HG03280 (cell line): ENCODE data around the gene CTNND2.
"Not testable (repeated sequence)": the region's sequence is repeated elsewhere in the genome, so short reads cannot be mapped to it uniquely, and the experiment has no call there.

Experiments
- ATAC-seq: cut with Tn5 transposase; IDR thresholded peaks from one replicate; pipeline ENCODE4 v1.9.1; 2021; ENCODE audit warnings: mild to moderate bottlenecking, moderate library complexity; ENCODE audit not compliant: unreplicated experiment

The CTNND2 gene

GRCh38 chr5:11334404-11334803 is 569.8 kb downstream of the CTNND2 start:
- ATAC-seq: no peak

DNA sequence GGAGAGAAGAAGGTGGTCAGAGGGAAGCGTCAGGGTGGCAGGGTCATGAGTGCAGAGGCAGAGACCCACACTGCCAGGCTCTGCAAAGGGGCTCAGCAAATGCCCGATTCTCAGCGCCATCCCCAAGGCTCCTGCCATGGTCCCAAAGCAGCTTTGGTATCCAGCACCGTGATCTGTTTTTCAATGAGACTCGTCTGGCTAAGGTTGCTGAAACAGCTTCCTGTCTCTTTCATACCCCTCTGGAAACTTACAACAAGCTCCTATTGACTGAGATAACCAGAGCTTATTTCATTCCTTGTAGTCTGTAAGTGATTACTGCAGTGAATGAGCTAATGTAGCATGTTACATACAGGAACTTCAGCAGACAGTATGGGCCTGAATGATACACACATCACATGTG is 574.6 kb downstream of the CTNND2 start:
- no peak for ATAC-seq

- no peak for ATAC-seq
These were observed 579.5 kb downstream of the CTNND2 start for GRCh38 chr5:11324521-11325289.

- no peak for ATAC-seq
These were observed 580.5 kb downstream of the CTNND2 start for GRCh38 chr5:11323761-11324160.

GRCh38 chr5:11322133-11322532 is 582.1 kb downstream of the CTNND2 start:
- ATAC-seq: no peak

- ATAC-seq: no peak
These were observed 584.2 kb downstream of the CTNND2 start for GRCh38 chr5:11319836-11320580.

- ATAC-seq: not testable (repeated sequence)
These were observed 590.6 kb downstream of the CTNND2 start for GRCh38 chr5:11313694-11314093.

DNA sequence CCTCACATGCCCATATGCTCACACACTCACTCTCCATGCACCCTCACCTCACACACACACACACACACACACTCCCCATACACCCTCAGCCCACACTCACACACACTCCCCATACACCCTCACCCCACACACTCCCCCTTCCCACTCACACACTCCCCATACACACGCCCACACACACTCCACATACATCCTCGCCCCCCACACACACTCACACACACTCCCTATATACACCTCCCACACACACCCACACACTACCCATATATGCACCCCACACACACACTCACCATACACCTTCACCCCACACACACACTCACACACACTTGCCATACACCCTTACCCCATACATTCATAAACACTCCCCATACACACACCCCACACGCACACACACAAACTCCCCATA is 592.5 kb downstream of the CTNND2 start:
- ATAC-seq: no peak

GRCh38 chr5:11311272-11311671 is 593.0 kb downstream of the CTNND2 start:
- no peak for ATAC-seq

DNA sequence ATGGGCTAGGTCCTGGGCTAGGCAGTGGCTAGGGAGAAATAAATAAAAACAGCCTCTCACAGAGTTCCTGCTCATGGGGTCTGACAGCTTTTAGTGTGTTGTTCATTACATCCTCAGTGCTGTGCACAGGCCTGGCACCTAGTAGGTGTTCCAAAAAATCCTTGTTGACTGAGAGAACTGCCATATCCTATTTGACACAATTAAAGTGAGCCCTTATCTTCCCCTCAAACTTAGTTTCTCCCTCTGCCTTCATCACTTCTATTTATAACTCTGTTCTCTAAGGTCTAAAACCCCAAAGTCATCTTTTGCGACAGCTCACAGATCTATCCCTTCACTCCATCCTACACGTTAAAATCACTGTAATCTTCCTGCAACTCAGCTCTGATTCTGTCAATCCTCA is 594.1 kb downstream of the CTNND2 start:
- no peak for ATAC-seq

DNA sequence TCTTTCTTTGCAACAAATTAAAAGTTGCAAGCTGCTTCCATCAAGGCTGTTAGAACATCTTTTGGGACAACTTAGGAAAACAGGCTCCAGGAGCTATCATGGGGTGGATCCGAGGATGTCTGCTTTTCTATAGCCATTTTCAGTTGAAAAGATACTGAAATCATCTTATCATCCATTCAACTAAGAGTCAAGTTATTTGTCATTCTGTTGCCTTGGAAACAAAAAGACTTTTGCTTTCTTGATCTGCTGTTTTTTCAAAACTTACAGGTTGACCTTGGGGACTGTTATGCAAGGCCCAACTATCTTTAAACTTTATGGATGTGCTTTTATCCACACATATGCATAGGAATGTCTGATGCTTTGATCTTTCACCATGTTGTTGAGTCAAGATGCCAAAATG is 597.9 kb downstream of the CTNND2 start:
- ATAC-seq: no peak

DNA sequence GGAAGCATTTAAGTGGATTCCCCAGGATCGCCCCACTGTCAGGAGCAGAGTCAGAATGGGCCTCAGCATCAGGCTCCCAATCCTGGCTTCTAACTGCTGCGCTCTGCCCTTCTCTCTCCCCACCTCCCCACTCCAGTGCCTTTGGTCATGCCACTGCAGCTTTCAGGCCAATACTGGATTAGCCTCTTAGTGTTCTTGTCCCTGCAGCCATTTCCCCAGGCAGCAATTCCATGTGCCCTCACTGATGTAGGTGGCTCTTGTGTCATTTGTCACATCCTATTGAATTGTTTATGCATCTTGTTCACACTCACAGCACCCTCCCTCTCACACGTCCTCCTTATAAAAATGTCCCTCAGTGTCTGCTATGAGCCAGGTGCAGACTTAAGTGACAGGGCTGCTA is 599.0 kb downstream of the CTNND2 start:
- ATAC-seq: no peak

GRCh38 chr5:11304641-11305040 is 599.6 kb downstream of the CTNND2 start:
- ATAC-seq: no peak

DNA sequence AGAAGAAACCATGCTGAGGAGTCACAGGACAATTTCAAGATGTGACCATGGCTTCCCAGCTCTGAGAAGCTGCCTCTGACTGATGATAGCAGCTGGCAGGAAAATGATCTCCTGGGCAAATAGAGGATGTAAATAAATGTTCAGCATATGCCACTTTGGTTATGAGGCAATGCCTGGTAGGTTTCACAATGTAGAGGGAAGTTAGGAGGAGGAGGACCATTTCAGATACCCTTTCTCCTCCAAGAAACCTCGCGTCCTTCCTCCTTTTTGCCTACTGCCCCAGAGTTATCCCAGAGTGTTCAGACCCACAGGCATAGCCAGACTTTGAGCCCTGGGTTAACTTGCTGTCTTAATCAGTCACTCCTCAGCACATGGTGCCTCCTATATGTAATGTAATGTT is 601.6 kb downstream of the CTNND2 start:
- ATAC-seq: no peak

DNA sequence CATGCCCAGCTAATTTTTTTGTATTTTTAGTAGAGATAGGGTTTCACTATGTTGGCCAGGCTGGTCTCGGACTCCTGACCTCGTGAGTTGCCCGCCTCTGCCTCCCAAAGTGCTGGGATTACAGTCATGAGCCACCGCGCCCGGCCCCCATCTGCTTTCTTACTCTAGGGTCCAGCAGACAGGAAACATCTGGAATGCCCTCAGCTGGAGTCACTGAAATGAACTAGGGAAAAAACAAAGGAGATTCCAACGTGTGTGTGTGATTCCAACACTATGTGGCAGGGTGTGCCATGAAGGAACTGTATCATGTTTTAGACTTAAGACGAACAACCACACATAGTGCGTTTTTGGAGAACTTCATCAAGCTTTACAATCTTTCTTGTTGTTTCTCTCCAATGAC is 603.1 kb downstream of the CTNND2 start:
- ATAC-seq: no peak

DNA sequence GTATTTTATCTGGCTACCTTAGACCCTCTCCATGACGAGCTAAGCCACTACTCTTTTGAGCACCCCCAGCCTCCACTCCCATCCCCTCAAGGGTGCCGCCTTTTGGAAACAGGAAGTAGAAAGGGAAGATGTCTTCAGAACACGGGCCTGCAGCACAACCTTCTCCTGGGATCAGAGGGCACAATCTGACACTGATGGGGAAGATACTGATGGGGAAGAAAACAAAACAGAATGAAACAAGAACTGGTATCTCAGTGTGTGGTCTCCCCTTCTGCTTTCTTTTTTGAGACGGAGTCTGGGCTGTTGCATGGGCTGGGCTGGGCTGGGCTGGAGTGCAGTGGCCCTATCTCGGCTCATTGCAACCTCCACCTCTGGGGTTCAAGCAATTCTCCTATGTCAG is 603.5 kb downstream of the CTNND2 start:
- no peak for ATAC-seq

DNA sequence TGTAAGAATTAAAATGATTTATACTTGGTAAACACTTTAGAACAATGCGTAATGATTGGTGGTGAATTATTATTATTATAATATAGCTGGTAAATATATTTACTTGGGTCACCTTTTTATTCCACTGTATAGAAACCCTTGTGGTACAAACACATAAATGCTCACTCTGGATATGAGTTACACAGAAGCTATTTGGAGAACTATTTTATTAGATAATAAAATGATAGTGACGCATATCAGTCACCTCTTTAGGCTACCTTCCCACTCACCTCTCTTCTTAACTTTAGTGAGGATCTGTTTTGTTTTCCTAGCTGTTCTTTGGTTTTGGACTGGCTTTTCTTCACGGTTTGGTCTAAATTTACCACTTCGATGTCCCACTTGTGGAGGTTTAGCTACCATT is 605.4 kb downstream of the CTNND2 start:
- ATAC-seq: no peak

DNA sequence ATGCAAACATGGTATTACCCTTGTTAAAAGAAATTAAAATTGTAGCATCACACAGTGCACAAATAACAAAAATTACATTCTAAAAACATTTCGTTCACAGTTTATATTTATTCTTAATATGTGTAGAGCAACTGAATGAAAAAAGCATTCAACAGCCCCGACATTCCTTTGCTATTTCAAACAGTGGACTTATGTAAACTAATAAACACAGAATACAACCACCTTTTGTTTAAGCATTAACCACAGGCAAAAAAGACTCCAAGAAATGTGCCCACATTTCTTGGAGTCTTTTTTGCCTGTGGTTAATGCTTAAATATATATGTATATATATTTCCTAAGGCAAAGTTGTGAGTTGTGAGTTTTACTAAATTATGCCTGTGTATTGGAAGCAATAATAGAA is 610.7 kb downstream of the CTNND2 start:
- ATAC-seq: no peak

DNA sequence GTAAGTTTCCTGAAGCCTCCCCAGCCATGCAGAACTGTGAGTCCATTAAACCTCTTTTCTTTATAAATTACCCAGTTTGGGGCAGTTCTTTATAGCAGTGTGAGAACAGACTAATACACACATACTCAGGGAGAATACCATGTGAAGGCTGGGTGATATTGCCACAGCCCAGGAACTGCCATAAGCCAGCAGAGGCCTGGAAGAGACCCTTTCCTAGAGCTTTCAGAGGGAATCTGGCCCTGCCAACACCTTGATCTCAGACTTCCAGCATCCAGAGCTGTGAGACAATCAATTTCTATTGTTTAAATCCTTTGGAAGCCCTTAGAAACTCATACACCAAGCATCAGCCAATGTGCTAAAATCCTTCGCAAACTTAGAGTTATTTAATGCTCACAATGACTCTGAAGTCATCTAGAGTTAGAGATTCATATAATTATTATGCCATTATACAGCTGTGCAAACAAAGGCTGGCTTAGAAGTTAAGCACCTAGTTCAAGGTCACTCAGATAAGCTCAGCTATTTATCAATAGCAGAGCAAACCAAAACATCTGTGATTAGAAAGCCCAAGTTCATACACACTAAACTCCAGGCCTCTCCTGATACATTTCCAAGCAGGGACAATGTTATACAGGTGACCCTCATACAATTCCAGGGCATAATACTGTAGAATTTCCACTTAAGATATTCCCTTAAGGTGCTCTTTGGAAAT is 611.4 kb downstream of the CTNND2 start:
- no peak for ATAC-seq

- ATAC-seq: no peak
These were observed 614.5 kb downstream of the CTNND2 start for GRCh38 chr5:11289733-11290132.

GRCh38 chr5:11289208-11289607 is 615.0 kb downstream of the CTNND2 start:
- no peak for ATAC-seq

DNA sequence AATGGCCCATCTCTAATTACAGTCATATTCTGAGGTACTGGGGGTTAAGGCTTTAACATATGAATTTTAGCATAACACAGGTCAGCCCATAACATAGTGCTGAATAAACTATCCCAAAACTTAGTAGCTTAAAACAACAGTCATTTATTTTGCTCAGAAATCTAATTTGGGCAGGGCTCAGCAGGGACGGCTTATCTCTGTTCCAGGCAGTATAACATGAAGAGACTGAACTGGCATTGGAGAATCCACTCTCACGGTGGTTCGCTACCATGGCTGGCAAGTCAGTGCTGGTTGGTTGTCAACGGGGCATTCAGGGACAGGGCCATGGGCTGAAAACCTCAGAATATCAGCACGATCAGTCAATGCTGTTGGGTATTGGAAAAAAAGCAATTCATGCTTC is 622.4 kb downstream of the CTNND2 start:
- no peak for ATAC-seq
